ENCODE data around the gene MUC6. TPM values are rescaled to one million over a fixed set of nuclear protein-coding genes. Genes with fewer than 3 reads are reported as not detected.

MUC6 gene
- total and polyA plus RNA-seq, 10 of the 15 experiments (the other 5 are each of a cell fraction or from before 2014, with no cell fraction given), result 0.03 TPM; not detected in 8

DNA sequence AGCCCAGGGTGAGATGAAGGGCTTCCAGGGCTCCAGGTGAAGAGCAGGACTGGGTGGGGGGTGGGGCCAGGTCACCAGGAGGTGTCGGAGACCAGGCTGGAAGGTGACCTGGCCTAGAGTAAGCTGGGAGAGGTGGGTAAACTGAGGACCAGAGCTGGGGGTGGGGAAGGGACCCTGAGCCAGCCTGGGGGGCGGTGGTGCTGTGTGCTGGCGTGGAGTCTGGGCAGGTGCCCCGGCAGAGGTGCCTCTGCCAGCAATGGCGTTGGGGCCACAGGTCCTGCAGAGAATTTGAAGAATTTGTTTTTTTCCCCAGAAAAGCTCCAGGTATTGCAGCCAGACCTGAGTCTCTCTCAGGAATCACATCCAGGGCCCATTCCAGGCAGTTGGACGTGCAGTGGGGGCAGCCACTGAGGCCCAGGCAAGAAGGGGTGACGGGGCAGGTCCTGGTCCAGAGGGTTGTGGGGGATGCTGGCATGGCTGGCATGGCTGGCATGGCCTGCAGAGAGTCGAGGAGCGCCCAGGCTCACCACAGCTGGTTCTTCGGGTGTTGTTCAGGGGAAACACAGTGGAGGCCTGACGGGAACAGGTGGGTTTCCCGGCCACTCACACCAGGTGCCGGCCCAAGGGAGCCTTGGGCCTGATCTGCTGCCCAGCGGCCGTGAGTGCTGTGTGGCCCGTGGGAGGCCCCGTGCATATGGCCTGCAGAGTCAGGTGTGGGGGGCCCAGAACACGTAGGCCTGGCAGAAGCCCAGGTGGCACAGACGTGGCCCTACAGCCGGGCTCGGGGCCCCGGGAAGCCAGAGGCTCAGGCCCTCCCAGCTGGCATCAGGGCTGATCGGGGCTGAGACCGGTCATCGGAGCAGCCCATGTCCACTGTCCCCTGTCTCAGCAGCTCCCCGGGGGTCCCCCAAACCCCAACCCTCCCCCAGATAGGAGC, 6.4 kb upstream of the MUC6 start:
- Histone ChIP-seq H3K4me2 (ENCODE audit: control insufficient read depth, insufficient read depth) (no peak overlapping the region), H3K9ac (ENCODE audit: control insufficient read depth, insufficient read depth, low read length) (no peak overlapping the region), H3K36me3 (ENCODE audit: control insufficient read depth in 2 of 2, insufficient read depth in 2 of 2, low read length in 1 of 2) (no peaks in the 10 kb centered on the region), H3K4me3 (no peak overlapping the region), H3K27me3 (replicated peaks in 1 of 2; ENCODE audit: control insufficient read depth in 2 of 2, insufficient read depth in 2 of 2, low read length in 1 of 2) (no peaks in the 10 kb centered on the region), H3K27ac (ENCODE audit: control insufficient read depth, insufficient read depth) (no peak overlapping the region), H4K20me1 (ENCODE audit: control insufficient read depth, insufficient read depth) (no peaks in the 10 kb centered on the region), H3K79me2 (ENCODE audit: control insufficient read depth, insufficient read depth, low read length) (no peaks in the 10 kb centered on the region), H3K4me1 (ENCODE audit: control insufficient read depth, insufficient read depth, low read length) (no peaks in the 10 kb centered on the region), H3K9me3 (replicated peaks; ENCODE audit: control insufficient read depth, insufficient read depth, low read length) (no peaks in the 10 kb centered on the region), H2AFZ (ENCODE audit: control insufficient read depth, low read depth, low read length) (no peak overlapping the region)
- CTCF ChIA-PET, result no interaction called here
- POLR2A ChIA-PET, result no interaction called here
- SMC1A ChIA-PET (ENCODE audit: uncharacterized antibody, unreplicated experiment), result no interaction called here
- RAD21 ChIA-PET (ENCODE audit: unreplicated experiment), result no interaction called here
- FAIRE-seq (no peak), DNase-seq (ENCODE audit: low read depth, low spot score) (no peak), ATAC-seq (no peak)
- WGBS (ENCODE audit: insufficient coverage, insufficient replicate concordance, low lambda C conversion rate, missing lambda C conversion rate), result 30% methylated on average over 25 of the region's 26 CpGs
- BruUV-seq (replicated peaks), result no TSS peak
- in situ Hi-C loops (cut with MboI), result no loop called here
- intact Hi-C loops (cut with micrococcal nuclease; ENCODE audit: unreplicated experiment), result no loop called here
- TF ChIP-seq, protein P1, sequence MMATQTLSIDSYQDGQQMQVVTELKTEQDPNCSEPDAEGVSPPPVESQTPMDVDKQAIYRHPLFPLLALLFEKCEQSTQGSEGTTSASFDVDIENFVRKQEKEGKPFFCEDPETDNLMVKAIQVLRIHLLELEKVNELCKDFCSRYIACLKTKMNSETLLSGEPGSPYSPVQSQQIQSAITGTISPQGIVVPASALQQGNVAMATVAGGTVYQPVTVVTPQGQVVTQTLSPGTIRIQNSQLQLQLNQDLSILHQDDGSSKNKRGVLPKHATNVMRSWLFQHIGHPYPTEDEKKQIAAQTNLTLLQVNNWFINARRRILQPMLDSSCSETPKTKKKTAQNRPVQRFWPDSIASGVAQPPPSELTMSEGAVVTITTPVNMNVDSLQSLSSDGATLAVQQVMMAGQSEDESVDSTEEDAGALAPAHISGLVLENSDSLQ (IDR thresholded peaks at IDR 0.05), result no peak
- TF ChIP-seq NRF1 (conservative IDR thresholded peaks at IDR 0.05; ENCODE audit: low read depth, low read length) (no peak), CREB1 (IDR thresholded peaks at IDR 0.05; ENCODE audit: low read depth) (no peak), CBX5 (IDR thresholded peaks at IDR 0.05; ENCODE audit: low read depth) (no peak), MXI1 (IDR thresholded peaks at IDR 0.05; ENCODE audit: low read depth, low read length) (no peak), BHLHE40 (IDR thresholded peaks at IDR 0.05; ENCODE audit: borderline replicate concordance in 1 of 2, low read depth in 2 of 2, low read length in 1 of 2) (no peak)
